ENCODE results near the gene ABTB1. TPM values are rescaled to one million over a fixed set of nuclear protein-coding genes. Genes with fewer than 3 reads are reported as not detected.

The ABTB1 gene
- total and polyA plus RNA-seq, 2 of the 13 experiments (the other 11 are each of a cell fraction or from before 2014, with no cell fraction given): 0.42 to 14.5 TPM

DNA sequence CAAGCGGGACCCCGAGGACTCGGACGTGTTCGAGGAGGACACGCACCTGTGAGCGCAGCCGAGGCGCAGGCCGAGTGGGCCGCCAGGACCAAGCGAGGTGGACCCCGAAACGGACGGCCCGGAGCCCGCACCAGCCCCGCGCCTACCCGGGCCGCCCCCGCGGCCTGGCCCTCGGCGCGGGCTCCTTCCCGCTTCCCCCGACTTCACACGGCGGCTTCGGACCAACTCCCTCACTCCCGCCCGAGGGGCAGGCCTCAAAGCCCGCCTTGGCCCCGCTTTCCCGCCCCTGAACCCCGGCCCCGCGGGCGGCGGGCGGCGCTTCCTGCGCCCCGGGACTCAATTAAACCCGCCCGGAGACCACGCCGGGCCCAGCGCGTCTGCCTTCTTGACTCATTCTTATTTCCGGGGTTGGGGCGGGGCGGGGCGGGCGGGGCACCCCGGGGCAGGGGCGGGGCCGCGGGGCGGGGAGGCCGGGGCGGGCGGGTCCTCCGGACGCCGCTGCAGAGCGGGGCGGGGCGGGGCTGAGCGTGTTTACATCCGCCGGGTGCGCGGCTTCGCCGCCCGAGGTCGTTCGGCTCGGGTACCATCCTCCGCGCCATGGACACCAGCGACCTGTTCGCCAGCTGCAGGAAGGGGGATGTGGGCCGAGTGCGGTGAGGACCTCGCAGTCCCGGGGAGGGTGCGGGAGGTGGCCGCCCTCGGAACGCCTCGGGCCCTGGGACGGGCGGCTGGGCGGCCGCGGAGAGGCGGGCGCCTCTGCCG is at the start of gene ABTB1 (continued):
- TF ChIP-seq KDM3A (CRISPR knock-in tag; IDR thresholded peaks at IDR 0.05; ENCODE audit: low read depth) (no peak), ELF3 (CRISPR knock-in tag; IDR thresholded peaks at IDR 0.05) (0 out of 2 replicates have a peak, but pooled peaks have one; percentile 25), SETDB1 (CRISPR knock-in tag; IDR thresholded peaks at IDR 0.05; ENCODE audit: borderline replicate concordance) (no peak), HOXA9 (CRISPR knock-in tag; IDR thresholded peaks at IDR 0.05; ENCODE audit: borderline replicate concordance) (no peak), PHF20 (CRISPR knock-in tag; IDR thresholded peaks at IDR 0.05) (peak; percentile 67), DMAP1 (CRISPR knock-in tag; IDR thresholded peaks at IDR 0.05) (0 out of 2 replicates have a peak, but pooled peaks have one; percentile 26), MBNL3 (CRISPR knock-in tag; conservative IDR thresholded peaks at IDR 0.05) (no peak), NFIB (CRISPR knock-in tag; IDR thresholded peaks at IDR 0.05; ENCODE audit: borderline replicate concordance) (no peak), HDAC2 (CRISPR knock-in tag; IDR thresholded peaks at IDR 0.05) (0 out of 2 replicates have a peak, but pooled peaks have one; percentile 22), REXO4 (CRISPR knock-in tag; IDR thresholded peaks at IDR 0.05; ENCODE audit: borderline replicate concordance) (no peak), MED8 (CRISPR knock-in tag; IDR thresholded peaks at IDR 0.05; ENCODE audit: insufficient replicate concordance) (peak; percentile 25), MTERF4 (CRISPR knock-in tag; IDR thresholded peaks at IDR 0.05) (0 out of 2 replicates have a peak, but pooled peaks have one; percentile 36), SMC3 (IDR thresholded peaks at IDR 0.05; ENCODE audit: low read length) (no peak), ZBTB25 (CRISPR knock-in tag; IDR thresholded peaks at IDR 0.05) (peak; percentile 44; the same call in 1 of the 2 replicates), TRIM24 (CRISPR knock-in tag; IDR thresholded peaks at IDR 0.05) (no peak), NCOR1 (IDR thresholded peaks at IDR 0.05; ENCODE audit: borderline replicate concordance, low read length) (no peak), HHEX (CRISPR knock-in tag; IDR thresholded peaks at IDR 0.05) (no peak), PAF1 (CRISPR knock-in tag; IDR thresholded peaks at IDR 0.05) (no peak), RORA (CRISPR knock-in tag; IDR thresholded peaks at IDR 0.05) (no peak)
- TF ChIP-seq, protein P1, sequence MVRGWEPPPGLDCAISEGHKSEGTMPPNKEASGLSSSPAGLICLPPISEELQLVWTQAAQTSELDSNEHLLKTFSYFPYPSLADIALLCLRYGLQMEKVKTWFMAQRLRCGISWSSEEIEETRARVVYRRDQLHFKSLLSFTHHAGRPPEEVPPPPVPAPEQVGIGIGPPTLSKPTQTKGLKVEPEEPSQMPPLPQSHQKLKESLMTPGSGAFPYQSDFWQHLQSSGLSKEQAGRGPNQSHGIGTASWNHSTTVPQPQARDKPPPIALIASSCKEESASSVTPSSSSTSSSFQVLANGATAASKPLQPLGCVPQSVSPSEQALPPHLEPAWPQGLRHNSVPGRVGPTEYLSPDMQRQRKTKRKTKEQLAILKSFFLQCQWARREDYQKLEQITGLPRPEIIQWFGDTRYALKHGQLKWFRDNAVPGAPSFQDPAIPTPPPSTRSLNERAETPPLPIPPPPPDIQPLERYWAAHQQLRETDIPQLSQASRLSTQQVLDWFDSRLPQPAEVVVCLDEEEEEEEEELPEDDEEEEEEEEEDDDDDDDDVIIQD (CRISPR knock-in tag; IDR thresholded peaks at IDR 0.05; ENCODE audit: low read depth): no peak
- TF ChIP-seq, protein P2, sequence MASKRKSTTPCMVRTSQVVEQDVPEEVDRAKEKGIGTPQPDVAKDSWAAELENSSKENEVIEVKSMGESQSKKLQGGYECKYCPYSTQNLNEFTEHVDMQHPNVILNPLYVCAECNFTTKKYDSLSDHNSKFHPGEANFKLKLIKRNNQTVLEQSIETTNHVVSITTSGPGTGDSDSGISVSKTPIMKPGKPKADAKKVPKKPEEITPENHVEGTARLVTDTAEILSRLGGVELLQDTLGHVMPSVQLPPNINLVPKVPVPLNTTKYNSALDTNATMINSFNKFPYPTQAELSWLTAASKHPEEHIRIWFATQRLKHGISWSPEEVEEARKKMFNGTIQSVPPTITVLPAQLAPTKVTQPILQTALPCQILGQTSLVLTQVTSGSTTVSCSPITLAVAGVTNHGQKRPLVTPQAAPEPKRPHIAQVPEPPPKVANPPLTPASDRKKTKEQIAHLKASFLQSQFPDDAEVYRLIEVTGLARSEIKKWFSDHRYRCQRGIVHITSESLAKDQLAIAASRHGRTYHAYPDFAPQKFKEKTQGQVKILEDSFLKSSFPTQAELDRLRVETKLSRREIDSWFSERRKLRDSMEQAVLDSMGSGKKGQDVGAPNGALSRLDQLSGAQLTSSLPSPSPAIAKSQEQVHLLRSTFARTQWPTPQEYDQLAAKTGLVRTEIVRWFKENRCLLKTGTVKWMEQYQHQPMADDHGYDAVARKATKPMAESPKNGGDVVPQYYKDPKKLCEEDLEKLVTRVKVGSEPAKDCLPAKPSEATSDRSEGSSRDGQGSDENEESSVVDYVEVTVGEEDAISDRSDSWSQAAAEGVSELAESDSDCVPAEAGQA (IDR thresholded peaks at IDR 0.05; ENCODE audit: low read depth): no peak
- TF ChIP-seq, protein P2 (CRISPR knock-in tag; IDR thresholded peaks at IDR 0.05; ENCODE audit: borderline replicate concordance): no peak

Measured in HepG2 (cell line).